Measurements from ENCODE around the gene ARMH4.

The ARMH4 gene, protein sequence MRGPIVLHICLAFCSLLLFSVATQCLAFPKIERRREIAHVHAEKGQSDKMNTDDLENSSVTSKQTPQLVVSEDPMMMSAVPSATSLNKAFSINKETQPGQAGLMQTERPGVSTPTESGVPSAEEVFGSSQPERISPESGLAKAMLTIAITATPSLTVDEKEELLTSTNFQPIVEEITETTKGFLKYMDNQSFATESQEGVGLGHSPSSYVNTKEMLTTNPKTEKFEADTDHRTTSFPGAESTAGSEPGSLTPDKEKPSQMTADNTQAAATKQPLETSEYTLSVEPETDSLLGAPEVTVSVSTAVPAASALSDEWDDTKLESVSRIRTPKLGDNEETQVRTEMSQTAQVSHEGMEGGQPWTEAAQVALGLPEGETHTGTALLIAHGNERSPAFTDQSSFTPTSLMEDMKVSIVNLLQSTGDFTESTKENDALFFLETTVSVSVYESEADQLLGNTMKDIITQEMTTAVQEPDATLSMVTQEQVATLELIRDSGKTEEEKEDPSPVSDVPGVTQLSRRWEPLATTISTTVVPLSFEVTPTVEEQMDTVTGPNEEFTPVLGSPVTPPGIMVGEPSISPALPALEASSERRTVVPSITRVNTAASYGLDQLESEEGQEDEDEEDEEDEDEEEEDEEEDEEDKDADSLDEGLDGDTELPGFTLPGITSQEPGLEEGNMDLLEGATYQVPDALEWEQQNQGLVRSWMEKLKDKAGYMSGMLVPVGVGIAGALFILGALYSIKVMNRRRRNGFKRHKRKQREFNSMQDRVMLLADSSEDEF

DNA sequence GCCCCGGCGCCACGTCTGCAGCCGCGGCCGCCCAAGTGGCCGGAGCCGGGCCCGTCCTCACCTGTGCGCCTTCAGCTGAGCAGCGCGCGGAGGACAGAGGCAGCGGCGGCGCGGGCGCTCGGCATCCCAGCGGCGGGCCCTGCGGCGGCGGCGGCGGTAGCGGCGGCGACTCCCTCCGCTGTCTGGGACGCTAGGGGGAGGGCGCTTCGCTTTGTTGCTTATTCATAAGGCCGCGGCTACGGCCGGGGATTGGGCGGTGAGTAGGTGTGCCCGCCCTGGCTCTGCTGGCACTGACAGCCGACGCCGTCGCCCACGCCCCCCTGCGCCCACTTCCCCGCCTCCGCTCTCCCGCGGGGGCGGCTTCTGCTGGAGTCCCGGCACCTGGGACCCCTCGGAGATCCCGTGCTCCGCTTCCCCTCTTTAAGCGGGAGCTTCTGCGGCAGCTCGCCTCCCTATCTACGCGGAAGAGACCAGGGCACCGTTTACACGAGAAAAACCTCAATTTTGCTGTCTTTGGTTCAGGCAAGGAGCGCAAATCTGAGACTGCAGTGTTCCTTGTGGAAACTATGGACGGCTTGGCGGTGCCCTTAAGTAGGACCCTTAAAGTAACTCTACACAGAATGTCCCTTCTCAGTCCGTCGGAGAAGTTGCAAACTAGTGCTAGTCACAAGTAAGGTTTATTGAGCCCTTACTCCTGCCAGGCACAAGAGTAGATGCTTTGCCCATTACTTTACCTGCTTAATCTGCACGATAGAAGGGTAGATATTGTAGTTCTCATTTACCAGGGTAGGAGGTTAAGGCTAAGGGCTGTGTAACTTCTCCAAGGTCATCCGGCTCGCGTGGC lies at the start of gene ARMH4:
TSS of gene ARMH4 (minus strand) at position 200 of the 844 bp plus-strand sequence. CDS start 12,855 bp downstream, outside the sequence.
- peak; percentile 81 for DNase-seq (ENCODE audit: low spot score)

DNA sequence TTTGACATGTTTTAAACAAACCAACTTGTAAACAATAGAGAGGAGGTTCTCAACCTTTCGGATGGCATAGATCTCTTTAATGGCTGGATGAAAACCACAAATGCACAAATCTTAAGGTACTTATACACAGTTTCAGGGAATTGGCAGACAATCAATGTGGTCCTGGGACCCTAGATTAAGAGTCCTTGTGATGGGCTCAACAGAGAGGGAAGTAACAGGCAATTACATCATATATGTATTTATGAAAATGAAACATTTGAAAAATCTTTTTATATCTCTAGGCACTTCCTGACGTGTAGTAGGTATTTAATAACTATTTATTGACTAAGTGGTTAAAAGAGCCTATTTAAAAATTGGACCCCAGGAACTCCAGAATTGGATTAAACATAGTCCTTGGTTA lies 48.8 kb upstream of the ARMH4 start:
- DNase-seq (ENCODE audit: low spot score): no peak

DNA sequence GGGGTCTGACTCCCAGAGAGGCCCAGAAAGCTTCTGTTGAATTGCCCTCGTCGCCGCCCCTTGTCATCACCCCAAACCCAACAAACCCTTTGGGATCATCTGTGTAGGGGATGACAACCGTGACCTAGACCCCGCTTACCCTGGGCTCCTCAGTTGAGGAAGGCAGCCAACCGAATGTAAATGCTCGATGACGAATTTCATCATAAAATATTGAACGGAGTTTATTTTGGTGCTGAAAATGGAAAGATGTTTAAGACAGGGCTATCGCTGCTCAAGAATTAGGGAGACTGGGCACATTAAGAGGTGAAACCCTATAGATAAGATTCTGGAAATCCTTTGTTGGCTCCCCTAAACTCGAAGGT lies 48.4 kb upstream of the ARMH4 start:
- no peak for DNase-seq (ENCODE audit: low spot score)

DNA sequence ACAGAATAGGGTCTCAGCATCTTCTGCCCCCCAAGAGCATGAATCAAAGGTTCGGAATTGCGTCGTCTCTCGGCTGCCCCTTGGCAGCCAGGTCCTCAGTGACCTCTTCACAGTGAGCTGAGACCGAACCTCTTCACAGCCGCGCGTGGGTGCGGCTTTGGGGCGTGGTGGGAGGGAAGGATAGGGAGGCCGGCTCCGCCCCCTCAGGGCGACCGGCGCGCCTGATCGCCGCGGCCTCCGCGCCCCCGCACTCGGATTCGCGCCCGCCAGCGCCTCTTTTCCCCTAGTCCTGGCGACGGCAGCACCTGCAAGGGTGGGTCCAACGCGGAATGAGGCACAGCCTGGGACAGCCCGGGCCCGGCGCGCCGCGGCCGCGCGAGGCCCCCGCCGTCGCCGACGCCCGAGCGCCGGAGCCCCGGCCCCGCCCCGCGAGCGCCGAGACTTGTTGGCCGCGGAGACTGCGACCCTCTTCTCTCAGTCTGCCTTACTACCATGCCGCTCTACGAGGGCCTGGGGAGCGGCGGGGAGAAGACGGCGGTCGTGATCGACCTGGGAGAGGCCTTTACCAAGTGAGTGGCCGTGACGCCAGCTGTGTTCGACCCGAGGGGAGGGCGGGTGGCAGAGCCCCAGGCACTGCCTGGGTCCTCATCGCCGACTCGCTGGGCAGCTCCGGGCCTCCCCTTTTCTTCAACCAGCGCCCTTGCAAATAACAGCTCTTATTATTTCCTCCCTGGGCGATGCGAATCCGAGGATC lies 47.9 kb upstream of the ARMH4 start, which contains the start of gene ACTR10:
TSS of gene ACTR10 (plus strand) at position 424 of the 754 bp plus-strand sequence. CDS start at position 493, 69 bp downstream.
- DNase-seq (ENCODE audit: low spot score): peak; percentile 91

DNA sequence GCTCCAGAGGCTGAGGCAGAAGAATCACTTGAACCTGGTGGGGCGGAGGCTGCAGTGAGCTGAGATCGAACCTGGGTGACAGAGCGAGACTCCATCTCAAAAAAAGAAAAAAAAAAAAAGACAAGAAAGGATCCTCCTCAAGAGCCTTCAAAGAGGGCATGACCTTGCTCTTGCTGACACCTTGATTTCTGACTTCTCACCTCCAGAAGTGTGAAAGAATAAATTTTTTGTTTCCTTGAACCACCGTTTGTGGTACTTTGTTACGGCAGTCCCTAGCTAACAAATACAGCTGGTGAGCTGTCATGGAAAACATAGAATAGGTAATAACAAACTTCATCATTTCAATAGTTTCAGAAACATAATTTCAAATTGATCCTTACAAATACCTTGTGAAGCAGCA lies 46.1 kb upstream of the ARMH4 start:
- DNase-seq (ENCODE audit: low spot score): no peak

DNA sequence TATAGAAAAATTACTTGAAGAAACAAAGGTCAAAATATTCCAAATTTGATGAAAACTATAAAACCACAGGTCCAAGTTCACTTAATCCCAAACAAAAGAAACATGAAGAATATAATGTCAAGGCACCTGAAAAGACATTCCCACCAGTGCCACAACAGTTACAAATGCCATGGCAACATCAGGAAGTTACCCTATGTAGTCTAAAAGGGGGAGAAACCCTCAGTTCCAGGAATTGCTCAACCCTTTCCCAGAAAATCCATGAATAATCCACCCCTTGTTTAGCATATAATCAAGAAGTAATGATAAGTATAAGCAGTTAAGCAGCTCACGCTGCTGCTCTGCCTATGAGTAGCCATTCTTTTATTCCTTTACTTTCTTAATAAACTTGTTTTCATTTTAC lies 44.2 kb upstream of the ARMH4 start:
- DNase-seq (ENCODE audit: low spot score): no peak

DNA sequence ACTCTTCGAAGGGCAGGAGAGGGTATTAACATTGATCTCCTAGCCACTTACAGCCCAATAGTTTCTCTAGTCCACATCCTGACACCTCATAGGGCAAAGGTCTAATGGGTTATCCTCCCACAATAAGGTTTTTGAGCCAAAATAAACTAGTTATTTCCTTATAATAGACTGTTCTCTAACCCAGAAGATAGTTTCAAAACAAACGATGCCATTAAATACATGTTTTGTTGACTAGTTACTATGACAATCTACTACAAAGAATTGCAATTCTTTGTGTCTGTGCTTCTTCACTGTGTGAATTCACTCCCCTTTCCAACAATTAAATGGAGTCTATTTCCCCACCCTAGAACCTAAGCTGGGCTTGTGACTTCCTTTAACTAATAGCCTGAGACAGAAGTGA lies 41.5 kb upstream of the ARMH4 start:
- DNase-seq (ENCODE audit: low spot score): peak; percentile 30

DNA sequence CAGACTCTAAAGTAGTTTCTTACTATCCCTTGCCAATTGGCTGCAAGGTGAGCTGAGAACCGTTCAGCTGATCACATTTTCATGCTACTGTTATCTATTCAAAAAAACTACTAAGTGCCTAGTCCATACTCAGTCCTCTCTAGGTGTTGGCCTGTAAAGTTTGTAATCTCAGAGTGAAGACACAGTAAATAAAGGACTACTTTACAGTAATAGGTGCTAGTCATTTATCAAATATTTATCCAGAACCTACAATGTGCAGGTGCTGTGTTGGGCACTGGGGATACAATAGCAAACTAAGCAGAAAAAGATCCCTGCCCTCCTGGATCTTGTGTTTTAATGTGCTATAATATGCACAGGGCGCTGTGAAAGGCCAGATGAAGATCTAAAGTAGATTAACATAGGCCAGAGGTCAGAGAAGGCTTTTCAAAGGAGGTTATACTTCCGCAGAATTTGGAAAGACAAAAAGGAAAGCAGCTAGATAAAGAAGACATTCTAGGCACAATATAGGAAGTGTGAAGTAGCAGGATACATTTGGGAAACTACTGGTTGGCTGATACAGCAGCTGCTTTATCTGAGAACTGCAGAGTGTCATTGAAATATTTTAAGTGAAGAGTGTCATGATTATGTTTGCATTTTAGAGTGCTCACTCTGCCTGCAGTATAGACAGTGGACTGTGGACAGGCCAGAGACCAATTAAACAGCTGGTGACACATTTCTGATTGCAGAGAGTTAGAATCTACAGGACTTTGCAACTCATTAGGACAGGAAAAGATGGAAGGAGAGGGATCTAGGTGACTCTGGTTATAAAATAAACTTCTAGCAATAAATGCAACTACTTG lies 40.0 kb upstream of the ARMH4 start:
- no peak for DNase-seq (ENCODE audit: low spot score)

DNA sequence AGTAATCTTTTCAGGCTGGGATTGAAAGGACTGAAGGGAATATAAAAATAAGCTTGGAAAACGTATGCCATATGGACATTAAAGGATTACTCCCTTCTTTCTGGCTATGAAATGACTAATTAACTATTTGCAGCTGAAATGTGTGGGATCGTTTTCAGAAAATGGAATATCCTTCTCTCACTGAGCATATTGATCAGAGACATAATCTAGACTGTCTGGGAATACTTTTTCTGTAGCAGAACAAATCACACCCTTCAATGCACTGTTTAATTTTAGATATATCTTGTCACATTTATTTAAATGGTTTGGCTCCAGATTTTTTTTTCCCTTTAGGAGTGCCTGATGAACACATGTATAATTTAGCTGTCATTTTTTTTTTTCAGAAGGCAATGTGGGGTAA lies 37.2 kb upstream of the ARMH4 start:
- DNase-seq (ENCODE audit: low spot score): no peak

DNA sequence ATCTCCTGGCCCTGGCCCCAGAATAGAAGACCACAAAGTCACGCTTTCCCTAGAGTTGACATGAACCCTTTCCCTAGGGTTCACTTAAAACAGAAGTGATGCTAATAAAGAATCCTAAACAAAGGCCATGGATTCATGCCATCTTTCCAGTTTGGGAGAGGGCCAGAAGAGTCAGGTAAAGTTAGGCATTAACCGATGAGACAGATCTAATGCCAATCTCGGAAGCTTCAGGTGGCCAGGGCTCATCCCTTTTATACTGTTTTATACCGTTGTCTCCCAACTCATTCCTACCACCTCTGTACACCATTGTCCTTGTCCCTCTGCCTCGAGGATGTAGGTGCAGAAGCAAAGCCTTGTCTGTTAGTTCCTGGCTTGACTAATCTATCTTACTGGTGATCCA lies 25.1 kb upstream of the ARMH4 start:
- no peak for DNase-seq (ENCODE audit: low spot score)

DNA sequence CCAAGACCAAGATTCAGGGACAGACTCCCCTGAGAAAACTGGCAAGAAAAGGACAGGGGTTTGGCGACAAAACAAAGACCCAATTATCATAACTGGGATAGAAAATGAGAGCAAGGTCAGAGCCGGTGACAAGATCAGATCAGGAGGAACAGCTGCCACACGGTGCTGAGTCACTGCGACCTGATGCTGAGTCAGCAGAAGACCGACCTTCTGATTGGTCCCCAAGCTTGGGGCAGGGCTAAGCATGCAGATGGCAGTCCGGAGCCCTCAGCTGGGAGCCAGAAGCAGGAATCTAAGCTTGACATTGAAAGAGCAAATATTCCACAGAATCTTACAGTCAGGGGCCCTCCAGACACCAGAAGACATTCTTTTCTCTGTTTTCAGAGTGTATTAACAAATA lies 19.1 kb upstream of the ARMH4 start:
- peak; percentile 81 for DNase-seq (ENCODE audit: low spot score)

DNA sequence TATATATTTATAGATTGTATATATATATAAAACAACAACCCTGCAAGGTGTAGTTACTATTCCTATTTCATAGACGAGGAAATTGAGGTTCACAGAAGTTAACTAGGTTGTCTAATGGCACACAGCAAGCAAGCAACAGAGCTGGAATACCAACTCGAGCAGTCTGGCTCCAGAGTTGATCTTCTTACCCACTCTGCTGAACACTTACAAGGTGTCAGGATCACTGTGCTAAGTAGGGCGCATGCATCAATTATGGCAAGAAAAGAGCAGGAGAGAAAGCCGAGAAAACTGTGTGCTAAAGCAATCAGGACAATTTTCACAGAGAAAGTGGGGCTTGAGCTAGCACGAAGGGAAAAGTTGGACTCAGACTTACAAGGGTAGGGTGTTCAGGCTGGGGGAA lies 15.9 kb upstream of the ARMH4 start:
- no peak for DNase-seq (ENCODE audit: low spot score)

DNA sequence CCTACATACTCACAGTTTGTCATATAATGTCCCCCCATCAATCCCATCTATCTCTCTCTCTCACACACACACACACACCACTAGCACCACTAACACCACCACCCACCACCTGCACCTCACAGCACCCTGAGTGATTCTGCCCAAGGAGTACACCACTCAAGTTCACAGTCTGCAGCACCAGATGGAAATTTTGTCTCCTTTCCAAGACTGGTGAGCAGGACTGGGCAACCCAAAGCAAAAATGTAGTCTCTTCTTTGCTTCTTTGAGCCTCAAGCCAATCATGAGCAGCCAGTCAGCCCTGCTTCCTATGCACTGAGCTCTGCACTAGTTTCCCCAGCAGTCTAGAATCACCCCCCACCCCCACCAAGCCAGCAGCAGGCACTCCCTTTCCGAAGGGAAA lies 15.0 kb upstream of the ARMH4 start:
- DNase-seq (ENCODE audit: low spot score): no peak

DNA sequence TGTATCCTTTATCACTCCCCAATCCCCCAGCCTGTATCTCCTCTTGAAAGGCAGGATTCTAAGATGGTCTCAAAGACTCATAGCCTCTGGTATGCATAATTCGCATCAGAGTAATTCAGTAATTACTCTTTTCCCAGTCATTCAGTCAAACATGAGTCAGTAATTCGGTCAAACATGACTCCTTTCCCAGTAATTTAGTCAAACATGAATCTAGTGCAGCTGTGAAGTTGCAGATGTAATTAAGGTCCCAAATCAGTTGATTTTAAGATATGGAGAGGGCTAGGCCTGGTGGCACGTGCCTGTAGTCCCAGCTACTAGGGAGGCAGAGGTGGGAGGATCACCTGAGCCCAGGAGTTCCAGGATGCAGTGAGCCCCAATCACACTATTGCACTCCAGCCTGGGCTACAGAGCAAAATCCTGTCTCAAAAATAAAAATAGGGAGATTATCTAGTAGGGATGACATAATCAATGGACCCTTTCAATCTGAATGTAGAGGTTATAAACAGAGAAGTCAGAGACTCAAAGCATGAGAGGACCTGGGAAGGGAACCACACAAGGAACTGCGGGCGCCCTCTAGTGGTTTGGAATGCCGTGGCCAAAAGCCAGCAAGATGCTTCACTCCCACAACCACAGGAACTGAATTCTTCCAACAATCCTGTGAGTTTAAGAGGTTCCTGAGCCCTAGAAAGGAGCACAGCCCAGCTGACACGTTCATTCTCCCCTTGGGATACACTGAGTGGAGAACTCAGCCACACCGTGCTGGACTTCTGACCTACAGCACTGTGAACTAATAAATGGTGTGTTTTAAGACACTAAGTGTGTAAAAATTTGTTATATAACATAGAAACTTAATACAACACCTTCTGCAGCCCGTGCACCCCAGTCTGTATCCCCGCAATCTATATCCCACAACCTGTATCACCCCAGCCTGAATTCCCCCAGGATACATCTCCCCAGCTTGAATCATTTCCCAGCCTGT lies 14.3 kb upstream of the ARMH4 start:
- DNase-seq (ENCODE audit: low spot score): peak; percentile 69

DNA sequence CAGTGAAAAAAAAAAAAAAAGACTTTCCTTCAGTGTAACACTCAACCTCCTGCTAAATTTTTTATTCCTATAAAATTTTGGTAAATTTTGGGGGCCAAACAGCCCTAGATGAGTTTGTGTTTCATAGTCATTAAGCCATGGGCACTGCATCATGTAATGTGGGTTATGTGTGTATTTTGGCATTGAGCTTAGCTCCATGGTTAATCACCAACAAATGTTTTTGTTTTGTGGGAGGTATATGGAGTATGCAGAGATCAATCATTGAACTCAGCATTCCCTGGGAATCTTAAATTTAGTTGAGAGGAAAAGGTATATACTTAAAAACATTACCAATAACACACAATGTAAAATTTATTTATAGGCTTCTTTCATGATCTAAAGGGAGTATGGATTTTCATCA lies 8.5 kb upstream of the ARMH4 start:
- DNase-seq (ENCODE audit: low spot score): no peak

DNA sequence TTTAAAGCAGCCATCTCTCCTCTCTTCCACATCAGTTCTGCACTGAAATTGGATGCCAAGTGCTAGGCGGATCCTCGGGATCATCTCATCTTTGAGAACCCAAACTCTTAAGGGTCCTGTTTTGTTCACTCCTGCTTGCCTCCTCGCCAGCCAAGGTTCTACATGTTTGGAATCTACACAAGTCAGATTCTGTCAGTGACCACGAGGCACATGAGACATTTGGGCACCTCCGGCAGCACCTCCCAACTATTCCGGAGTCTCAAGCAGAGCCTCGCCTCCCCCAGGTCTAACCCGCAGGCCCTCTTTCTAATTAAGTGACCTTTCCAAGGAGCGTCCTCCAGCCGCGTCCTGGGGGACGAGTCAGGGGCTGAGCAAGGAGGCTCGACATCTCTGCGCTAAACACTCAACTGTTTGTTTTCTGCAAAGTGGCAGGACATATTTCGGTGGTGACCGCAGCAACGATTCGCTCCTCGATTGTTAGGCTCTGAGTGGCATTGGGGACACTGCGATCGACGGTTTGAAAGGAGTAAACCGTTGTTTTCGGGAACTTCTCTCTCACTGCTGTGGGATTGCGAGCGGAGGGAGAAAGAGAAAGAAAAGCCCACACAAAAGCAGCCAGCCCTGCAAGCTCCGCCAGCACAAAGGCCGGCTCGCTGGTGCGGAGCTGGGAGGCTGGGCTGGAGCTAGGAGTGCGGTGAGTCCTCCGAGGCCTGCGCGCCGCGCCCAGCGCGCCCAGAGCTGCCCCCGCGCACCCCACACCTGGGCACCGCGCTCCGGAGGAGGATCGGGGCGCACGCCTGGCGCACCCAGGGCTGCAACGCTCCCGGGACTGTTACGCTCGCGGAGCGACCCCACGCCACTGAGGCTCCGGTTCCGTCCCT lies 640 bp downstream of the ARMH4 start:
- no peak for DNase-seq (ENCODE audit: low spot score)

DNA sequence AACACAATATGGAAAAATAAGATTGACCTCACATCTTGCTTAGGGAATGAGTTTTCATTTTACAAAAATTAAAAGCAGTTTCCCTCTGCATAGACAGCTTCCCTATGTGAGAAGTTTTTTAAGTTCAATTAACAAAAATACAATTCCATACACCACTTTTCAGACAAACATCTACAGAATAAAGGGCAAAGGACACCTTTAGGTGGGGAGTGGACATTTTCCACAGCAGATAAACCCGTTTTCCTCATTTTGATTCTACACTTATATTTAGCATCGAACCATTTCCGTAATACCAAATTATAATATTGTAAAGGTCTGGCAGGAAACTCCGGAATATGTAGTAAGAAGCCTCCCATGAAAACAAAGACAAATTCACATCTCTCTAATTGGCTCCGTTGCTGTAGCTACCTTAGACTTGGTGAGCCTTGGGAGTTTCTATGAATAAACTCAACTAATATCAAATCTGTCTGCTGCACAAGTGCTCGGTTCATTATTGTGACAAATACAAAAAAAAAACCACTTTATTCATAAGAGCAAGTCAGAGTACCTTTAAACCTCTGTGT lies 1.7 kb downstream of the ARMH4 start:
- no peak for DNase-seq (ENCODE audit: low spot score)

DNA sequence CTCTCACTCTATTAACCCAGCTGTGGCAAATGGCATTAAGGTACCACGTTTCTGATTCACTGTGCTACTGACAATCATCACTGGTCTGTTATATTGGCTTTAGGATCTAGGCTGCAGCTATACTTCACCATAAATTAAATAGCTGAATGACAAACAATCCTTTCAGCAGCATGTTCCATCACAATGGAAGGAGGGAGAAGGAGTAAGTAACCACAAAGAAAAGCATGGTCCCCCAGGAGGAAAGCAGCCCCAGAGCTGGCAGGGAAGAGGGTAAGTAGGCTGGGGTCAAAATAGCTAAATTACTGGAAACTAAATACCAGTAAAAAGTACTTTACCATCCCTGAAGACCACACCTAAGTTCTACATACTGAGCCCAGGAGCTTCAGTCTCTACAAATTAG lies 2.8 kb downstream of the ARMH4 start:
- DNase-seq (ENCODE audit: low spot score): no peak
